GM19099 (cell line): ENCODE data around the gene GRIK4.

Source experiments
- POLR2A ChIP-seq: IDR thresholded peaks from 3 replicates; pipeline ENCODE4 v1.6.1; 2011; ENCODE audit warnings: low read depth; ENCODE audit not compliant: insufficient read length; ENCODE audit errors: extremely low read depth

GRIK4 gene

GRCh38 chr11:120894202-120894985 lies 382.8 kb downstream of the GRIK4 start:
- TF ChIP-seq POLR2A: no peak

- no peak for TF ChIP-seq POLR2A
Observed at GRCh38 chr11:120896687-120897086, 385.1 kb downstream of the GRIK4 start.

GRCh38 chr11:120898568-120898967 lies 387.0 kb downstream of the GRIK4 start:
- no peak for TF ChIP-seq POLR2A

DNA sequence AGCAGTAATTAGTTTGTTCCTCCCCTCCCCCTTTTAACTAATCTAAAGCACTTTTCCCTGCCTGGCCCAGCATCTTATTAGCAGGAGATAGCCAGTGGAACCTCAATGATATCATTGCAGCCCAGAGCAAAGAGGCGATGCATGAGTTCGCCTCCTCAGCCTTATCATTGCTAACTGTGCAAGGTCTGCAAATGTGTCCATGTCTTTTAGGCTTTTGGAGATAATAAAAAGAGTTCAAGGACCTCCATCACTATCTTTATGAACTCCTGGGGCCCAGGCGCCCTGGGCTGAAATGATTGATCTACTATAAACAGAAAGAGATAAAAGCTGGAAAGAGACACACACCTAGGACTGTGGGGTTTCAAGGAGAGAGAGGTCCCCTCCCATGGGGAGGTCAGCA lies 388.2 kb downstream of the GRIK4 start:
- TF ChIP-seq POLR2A: no peak

GRCh38 chr11:120900643-120901042 lies 389.1 kb downstream of the GRIK4 start:
- no peak for TF ChIP-seq POLR2A

DNA sequence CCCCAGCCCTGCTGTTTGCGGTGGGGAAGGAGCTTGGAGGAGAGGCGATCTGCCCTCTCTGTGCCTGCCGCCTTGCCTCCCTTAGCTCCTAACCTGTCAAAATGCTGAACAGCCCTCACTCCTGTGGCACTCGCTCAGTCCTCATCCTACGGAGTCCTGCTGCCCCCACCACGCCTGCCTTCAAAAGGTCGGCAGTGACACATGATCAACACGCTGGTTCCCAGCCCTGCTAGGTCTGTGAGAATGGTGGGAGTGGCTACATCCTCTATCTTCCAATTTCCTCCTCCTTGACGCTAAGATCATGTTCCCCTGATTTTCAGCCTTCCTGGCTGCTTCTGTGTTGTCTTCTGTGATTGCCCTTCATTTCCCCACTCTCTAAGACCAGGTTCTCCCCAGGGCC lies 392.1 kb downstream of the GRIK4 start:
- TF ChIP-seq POLR2A: no peak

- no peak for TF ChIP-seq POLR2A
Observed at GRCh38 chr11:120904116-120904515, 392.6 kb downstream of the GRIK4 start.

GRCh38 chr11:120906766-120907165 lies 395.2 kb downstream of the GRIK4 start:
- no peak for TF ChIP-seq POLR2A

DNA sequence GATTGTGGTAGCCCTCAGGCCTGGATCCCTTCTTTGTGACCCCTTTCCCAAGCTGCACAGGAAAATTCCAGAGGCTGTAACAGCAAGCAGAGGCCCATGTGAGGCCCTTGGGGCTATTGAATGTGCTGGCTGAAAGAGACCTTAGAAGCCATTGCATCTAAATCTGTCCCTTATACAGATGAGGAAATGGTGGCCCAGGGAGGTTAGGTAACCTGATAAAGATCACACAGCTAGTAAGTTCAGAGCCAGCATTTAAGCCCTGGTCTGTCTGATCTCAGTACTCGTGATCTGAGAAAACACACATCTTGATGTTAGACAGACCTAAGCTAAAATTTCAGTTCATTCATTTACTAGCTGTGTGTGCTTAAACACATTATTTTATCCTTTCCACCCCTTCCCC lies 396.4 kb downstream of the GRIK4 start:
- no peak for TF ChIP-seq POLR2A

GRCh38 chr11:120908461-120909181 lies 397.1 kb downstream of the GRIK4 start:
- no peak for TF ChIP-seq POLR2A

GRCh38 chr11:120909676-120910416 lies 398.3 kb downstream of the GRIK4 start:
- no peak for TF ChIP-seq POLR2A

GRCh38 chr11:120911943-120912342 lies 400.4 kb downstream of the GRIK4 start:
- no peak for TF ChIP-seq POLR2A

- no peak for TF ChIP-seq POLR2A
Observed at GRCh38 chr11:120912504-120912903, 401.0 kb downstream of the GRIK4 start.

DNA sequence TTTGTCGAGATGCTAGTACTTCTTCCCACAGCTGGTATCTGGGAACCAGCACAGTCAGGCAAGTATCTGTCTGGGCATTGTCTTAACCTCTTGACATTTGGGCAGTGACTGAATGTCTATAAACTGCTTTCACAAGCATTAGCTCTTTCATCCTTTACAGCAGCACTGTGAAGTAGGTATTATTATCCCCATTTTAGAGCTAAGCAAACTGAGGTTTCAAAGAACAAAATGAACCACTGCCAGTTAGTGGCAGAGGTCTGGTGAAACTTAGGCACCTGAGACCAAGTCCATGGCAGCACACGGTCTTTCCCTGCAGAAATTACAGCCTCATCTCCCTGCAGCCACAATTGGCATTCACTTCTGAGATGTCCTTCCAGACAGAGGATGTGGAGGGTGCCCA lies 401.4 kb downstream of the GRIK4 start:
- no peak for TF ChIP-seq POLR2A

- no peak for TF ChIP-seq POLR2A
Observed at GRCh38 chr11:120914021-120914420, 402.5 kb downstream of the GRIK4 start.
